Raji (cell line): ENCODE results near the gene DCDC2C.

Experiments used
- POLR2A ChIP-seq: IDR thresholded peaks from 2 replicates; pipeline ENCODE4 v1.6.1; 2011; ENCODE audit warnings: low read depth, low read length, control low read depth; ENCODE audit not compliant: insufficient read depth

Gene DCDC2C

DNA sequence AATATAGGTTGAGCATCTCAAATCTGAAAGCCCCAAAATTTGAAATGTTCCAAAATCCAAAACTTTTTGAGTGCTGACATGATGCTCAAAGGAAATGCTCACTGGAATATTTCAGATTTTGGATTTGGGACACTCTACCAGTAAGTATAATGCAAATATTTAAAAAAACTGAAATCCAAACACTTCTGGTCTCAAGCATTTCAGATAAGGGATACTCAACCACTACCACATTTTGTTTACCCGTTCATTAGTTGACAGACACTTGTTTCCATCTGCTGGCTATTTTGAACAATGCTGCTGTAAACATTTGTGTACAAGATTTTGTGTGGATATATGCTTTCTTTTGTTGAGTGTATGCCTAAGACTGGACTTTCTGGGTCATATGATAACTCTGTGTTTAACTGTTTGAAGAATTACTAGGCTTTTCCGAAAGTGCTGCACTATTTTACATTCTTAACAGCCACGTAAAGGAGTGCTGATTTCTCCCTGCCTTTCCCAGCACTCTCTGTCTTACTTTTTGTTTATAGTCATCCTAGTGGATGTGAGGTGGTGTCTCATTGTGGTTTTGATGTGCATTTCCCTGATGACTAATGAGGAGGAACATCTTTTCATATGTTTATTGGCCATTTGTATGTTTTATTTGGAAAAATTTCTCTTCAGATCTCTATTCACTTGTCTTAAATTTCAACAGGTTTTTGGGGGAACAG is 19.5 kb upstream of the DCDC2C start:
- TF ChIP-seq POLR2A, result no peak

DNA sequence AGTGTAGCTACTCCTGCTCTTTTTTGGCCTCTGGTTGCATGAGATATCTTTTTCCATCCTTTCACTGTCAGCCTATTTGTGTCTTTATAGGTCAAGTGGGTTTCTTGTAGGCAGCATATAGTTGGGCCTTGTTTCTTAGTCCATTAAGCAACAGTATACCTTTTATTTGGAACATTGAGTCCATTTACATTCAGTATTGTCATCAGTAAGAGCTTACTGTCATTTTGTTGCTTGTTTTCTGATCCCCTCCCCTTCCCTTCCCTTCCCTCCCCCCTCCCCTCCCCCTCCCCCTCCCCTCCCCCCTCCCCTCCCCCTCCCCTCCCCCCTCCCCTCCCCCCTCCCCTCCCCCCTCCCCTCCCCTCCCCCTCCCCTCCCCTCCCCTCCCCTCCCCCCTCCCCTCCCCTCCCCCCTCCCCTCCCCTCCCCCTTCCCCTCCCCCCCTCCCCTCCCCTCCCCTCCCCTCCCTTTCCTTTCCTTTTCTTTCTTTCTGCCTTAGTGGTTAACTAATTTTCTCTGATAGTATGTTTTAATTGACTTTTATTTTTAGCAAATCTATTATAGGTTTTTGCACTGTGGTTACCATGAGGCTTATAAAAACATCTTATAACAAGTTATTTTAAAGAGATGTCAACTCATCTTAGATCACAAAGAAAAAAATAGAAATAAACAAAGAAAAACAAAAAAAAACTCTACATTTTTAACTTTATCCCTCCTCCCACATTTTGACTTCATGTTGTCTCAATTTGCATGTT is 13.2 kb upstream of the DCDC2C start:
- no peak for TF ChIP-seq POLR2A

DNA sequence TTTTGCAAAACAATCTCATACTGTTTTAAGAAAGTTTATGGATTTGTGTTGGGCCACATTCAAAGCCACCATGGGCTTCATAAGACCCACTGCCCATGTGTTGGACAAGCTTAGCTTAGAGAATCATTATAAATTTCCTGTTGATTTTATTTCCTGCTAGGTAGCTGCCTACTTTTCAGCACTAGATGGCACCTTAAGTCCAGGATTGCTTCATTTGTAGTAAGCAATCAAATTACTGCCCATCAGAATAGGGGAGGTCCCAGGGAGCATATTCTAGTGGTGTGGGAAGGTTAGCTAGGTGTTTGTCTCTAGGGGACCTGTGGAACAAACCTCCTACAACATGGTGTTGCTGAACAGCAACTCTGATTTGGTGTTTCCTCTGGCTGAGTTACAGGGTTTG is 11.0 kb upstream of the DCDC2C start:
- TF ChIP-seq POLR2A, result no peak

GRCh38 chr2:3696545-3696944 is 6.8 kb upstream of the DCDC2C start:
- TF ChIP-seq POLR2A, result no peak

GRCh38 chr2:3701071-3701470 is 2.3 kb upstream of the DCDC2C start:
- no peak for TF ChIP-seq POLR2A

GRCh38 chr2:3703757-3704355 is 481 bp downstream of the DCDC2C start:
- no peak for TF ChIP-seq POLR2A

GRCh38 chr2:3704692-3705091 is 1.3 kb downstream of the DCDC2C start:
- no peak for TF ChIP-seq POLR2A

DNA sequence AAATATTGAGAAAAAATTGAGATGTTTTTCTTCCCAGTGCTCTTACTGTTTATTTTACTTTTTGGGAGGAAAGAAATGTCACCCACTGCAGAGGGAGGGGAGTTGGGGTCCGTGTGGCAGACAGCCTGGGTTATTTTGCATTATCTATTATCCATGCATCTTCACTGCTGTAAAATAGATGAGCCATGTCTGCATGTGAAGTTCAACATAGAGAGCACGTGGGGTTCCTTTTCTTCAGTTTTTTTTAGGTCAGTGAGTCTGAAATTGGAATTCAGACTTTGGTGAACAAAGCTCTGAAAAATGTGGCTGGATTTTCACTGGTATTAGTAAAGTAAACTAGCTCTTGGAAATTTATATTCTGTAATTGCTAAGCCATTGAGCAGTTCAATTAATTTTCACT is 2.4 kb downstream of the DCDC2C start:
- no peak for TF ChIP-seq POLR2A

GRCh38 chr2:3706892-3707291 is 3.5 kb downstream of the DCDC2C start:
- no peak for TF ChIP-seq POLR2A

GRCh38 chr2:3708576-3708975 is 5.2 kb downstream of the DCDC2C start:
- TF ChIP-seq POLR2A, result no peak

DNA sequence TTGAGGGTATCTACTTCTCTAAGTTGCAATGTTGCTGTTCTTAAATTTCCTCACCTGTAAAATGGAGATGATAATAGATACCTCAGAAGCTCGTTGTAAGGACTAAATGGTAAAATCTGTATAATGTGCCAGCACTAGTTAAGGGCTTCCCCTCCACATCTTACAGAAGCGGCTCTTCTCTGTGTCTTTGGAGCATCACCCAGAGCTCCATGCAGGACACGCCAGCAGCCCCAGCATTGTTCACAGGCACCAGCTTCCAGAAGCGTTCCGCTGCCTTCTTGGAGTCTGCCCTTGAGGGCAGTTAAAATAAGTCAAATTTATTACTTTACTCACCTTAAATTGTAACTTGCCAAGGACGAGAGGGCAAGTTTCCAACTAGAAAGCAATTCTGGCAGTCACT is 5.8 kb downstream of the DCDC2C start:
- TF ChIP-seq POLR2A, result no peak

DNA sequence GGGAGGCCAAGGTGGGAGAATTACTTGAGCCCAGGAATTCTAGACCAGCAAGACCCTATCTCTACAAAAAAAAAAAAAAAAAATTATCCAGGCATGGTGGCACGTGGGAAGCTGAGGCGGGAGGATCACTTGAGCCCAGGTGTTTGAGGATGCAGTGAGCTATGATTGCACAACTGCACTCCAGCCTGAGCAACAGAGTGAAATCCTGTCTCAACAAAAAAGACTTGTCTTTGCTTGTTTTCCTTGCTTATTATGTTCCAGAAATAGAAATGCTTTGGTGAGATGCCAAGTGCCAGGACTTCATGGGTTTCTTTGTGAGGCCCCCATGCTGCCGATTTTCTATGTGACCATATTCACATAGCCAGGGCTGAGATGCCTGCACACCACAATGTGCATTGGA is 9.0 kb downstream of the DCDC2C start:
- TF ChIP-seq POLR2A, result no peak

- TF ChIP-seq POLR2A, result no peak
Measured at GRCh38 chr2:3712831-3713503, 9.6 kb downstream of the DCDC2C start.

DNA sequence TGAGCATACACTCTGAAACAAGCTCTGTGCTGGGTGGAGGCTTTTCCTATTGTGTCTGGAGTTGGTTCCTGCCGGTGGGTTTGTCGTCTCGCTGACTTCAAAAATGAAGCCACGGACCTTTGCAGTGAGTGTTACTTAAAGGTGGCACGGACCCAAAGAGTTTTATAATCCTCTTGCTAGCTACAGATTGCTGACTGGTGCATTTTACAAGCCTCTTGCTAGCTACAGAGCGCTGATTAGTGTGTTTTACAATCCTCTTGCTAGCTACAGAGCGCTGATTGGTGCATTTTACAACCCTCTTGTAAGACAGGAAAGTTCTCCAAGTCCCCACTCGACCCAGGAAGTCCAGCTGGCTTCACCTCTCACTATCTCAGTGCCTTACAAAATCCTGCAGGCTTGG is 15.3 kb downstream of the DCDC2C start:
- no peak for TF ChIP-seq POLR2A

GRCh38 chr2:3725002-3725401 is 21.6 kb downstream of the DCDC2C start:
- TF ChIP-seq POLR2A, result no peak
